Small intestine (tissue), 7 donors: ENCODE results near the gene GPD1L. TPM values are rescaled to one million over a fixed set of nuclear protein-coding genes. Genes with fewer than 3 reads are reported as not detected.
"Not testable (repeated sequence)": the region's sequence is repeated elsewhere in the genome, so short reads cannot be mapped to it uniquely, and the experiment has no call there.

Experiments
- DNase-seq, 2 donors: peaks; one replicate each; pipeline versions ENCODE4 v3.0.0 to v3.0.0-alpha.2; 2013
- FAIRE-seq: peaks from 2 replicates; lab custom pipeline; 2012; peaks lifted over from hg19 to GRCh38; lab: Jason Lieb, UNC
- H3K27ac ChIP-seq, 3 donors: one replicate each; pipeline ENCODE4 v1.5.1; 2013; ENCODE audit warnings: low read length in 2 of 3, mild to moderate bottlenecking in 2 of 3, control low read depth in 1 of 3, inconsistent platforms in 1 of 3, low read depth in 1 of 3, moderate library complexity in 1 of 3
- H3K27me3 ChIP-seq, 3 donors: one replicate each; pipeline ENCODE4 v1.6.1; 2013; ENCODE audit warnings: low read length in 3 of 3, inconsistent platforms in 1 of 3; ENCODE audit not compliant: control insufficient read depth in 3 of 3, insufficient read depth in 3 of 3
- H3K36me3 ChIP-seq, 3 donors: one replicate each; pipeline ENCODE4 v1.6.1; 2013; ENCODE audit warnings: low read length in 3 of 3, inconsistent platforms in 1 of 3, low read depth in 1 of 3, mild to moderate bottlenecking in 1 of 3, moderate library complexity in 1 of 3; ENCODE audit not compliant: control insufficient read depth in 3 of 3, insufficient read depth in 2 of 3
- H3K4me1 ChIP-seq, 3 donors: one replicate each; pipeline ENCODE4 v1.6.1; 2013; ENCODE audit warnings: low read length in 2 of 3, inconsistent platforms in 1 of 3, low read depth in 1 of 3, mild to moderate bottlenecking in 1 of 3, moderate library complexity in 1 of 3; ENCODE audit not compliant: control insufficient read depth in 3 of 3, insufficient read depth in 2 of 3
- H3K4me3 ChIP-seq, 3 donors: one replicate each; pipeline ENCODE4 v1.5.1; 2013; ENCODE audit warnings: low read length in 3 of 3, control low read depth in 1 of 3, inconsistent platforms in 1 of 3, low read depth in 1 of 3, mild to moderate bottlenecking in 1 of 3, moderate library complexity in 1 of 3
- H3K9me3 ChIP-seq, 2 donors: one replicate each; pipeline ENCODE4 v1.6.1; 2013; ENCODE audit warnings: low read depth in 1 of 2, low read length in 1 of 2; ENCODE audit not compliant: control insufficient read depth in 2 of 2, insufficient read depth in 1 of 2
- WGBS, 3 donors: extraction: QIAGEN DNeasy Blood & Tissue Kit; methylation state at CpG; one replicate each; pipeline ENCODE4 v1.1.7; 2013; 5-methylcytosine and 5-hydroxymethylcytosine counted together
- polyA plus RNA-seq, 4 donors: library from polyadenylated mRNA; stranded (reverse) in 3 of 4; unstranded in 1 of 4; fragments of 200-250 nt in 3 of 4; fragments of 120-200 nt in 1 of 4; gene quantifications; one replicate each; pipeline versions ENCODE4 v1.2.1 to v1.2.3, GENCODE V29; 2013
- donor health status: healthy with polysubstance abuse.
- donor health status: control.
- donor health status: control.
- donor health status: Bipolar disorder and iron deficiency.
- donor health status: healthy.

Gene GPD1L
- polyA plus RNA-seq, 4 donors: 15.0 to 58.1 (median 27.3) TPM

DNA sequence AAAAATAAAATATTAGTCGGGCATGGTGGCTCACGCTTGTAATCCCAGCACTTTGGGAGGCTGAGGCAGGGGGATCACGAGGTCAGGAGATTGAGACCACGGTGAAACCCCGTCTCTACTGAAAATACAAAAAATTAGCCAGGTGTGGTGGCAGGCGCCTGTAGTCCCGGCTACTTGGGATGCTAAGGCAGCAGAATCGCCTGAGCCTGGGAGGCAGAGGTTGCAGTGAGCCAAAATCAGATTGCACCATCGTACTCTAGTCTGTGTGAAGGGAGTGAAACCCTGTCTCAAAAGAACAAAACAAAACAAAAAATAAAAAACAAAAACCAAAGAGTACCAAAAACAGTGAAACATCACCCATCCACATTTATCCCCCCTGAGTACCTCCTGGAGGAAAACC, 1.8 kb downstream of the GPD1L start:
- H3K27me3 ChIP-seq, H3K36me3 ChIP-seq, FAIRE-seq, H3K9me3 ChIP-seq, H3K27ac ChIP-seq, DNase-seq, H3K4me3 ChIP-seq: not testable (repeated sequence)
- 93 to 94% (median 94%) methylated on average over 9 of the region's 9 CpGs for WGBS, 3 donors
- peaks cover 3 to 12% (median 4%) of the 10 kb centered on the region in 3 donors for H3K4me1 ChIP-seq

DNA sequence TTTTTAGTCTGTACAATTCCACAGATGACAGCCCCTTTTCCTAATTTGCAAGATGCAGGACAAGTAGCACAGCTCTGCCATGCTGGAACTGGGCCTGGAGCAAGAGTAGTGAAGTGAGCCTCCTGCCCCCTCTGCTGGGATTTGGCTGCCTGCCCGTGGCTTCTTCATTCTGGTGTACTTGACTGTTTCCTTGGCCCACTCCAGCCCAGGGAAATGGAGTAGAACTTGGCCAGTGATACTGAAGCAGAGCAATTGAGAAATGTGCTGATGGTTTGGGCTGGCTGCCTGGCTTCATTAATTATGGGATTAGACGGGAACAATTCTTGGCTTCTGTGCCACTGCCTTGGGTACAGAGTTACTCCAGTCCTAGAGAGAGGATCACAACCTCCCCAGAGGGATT, 2.8 kb downstream of the GPD1L start:
- Histone ChIP-seq H3K4me1 (peaks cover 3 to 12% (median 4%) of the 10 kb centered on the region in 3 donors), H3K27ac (peak overlapping the region in 1 of 3 donors; percentile 64), H3K27me3 (no peaks in the 10 kb centered on the region), H3K9me3 (no peaks in the 10 kb centered on the region), H3K4me3 (no peak overlapping the region), H3K36me3 (no peaks in the 10 kb centered on the region)
- peak; percentile 18 to 21 for DNase-seq
- 32 to 38% (median 34%) methylated on average over 2 of the region's 2 CpGs for WGBS, 3 donors
- FAIRE-seq: no peak

DNA sequence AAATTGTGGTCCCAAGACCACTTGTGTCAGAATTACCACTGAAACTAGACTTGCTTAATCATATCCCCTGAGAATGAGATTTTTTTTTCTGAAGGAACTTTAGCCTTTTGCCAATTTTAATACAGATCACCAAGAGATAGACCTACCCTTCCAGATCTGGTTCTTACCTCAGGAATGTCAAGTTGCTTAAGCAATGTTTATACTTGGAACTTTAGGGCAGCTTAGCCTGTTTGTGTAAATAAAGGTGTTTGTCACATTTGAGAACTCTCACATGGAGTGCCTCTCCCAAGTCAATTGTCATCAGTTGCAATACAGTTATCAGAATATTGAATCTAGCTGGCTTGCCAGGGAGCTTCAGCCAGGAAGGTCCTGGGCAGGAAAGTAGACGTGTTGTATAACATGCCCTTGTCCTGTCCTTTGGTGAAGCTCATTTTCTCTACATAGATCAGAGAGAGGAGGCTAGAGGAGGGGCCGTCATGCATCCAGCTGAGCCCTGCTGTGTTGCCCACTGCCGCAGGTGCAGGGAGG, 3.9 kb downstream of the GPD1L start:
- Histone ChIP-seq H3K27me3 (no peaks in the 10 kb centered on the region), H3K27ac (no peak overlapping the region), H3K9me3 (no peaks in the 10 kb centered on the region), H3K4me3 (no peak overlapping the region), H3K4me1 (peaks cover 3 to 12% (median 4%) of the 10 kb centered on the region in 3 donors), H3K36me3 (no peaks in the 10 kb centered on the region)
- 74 to 86% (median 84%) methylated on average over 3 of the region's 3 CpGs for WGBS, 3 donors
- no peak for FAIRE-seq
- no peak for DNase-seq

DNA sequence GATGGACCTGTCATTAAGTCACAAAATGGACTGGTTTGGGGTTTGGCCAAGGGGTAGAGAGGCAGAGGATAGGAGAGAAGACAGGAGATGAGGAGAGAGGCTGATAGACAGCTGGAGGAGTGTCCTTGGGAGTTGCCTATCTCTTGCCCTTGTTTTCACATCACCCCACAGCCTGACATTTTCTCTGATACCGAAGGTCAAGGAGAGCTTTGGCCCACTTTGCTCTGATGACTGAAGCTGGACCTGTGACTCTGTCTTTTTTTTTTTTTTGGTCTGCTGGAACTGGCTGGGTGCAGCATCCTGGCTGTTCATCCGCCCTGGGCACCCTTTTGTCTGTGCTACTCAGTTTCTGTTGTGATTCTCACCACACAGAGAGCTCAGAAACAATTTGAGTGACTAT, 5.1 kb downstream of the GPD1L start:
- FAIRE-seq (no peak), DNase-seq (no peak)
- no peak overlapping the region for H3K4me3 ChIP-seq
- H3K27me3 ChIP-seq: no peaks in the 10 kb centered on the region
- H3K9me3 ChIP-seq: no peaks in the 10 kb centered on the region
- H3K27ac ChIP-seq: no peak overlapping the region
- peaks cover 0 to 8% (median 3%) of the 10 kb centered on the region in 3 donors for H3K4me1 ChIP-seq
- 83 to 98% (median 94%) methylated on average over 2 of the region's 2 CpGs for WGBS, 3 donors
- H3K36me3 ChIP-seq: no peaks in the 10 kb centered on the region

DNA sequence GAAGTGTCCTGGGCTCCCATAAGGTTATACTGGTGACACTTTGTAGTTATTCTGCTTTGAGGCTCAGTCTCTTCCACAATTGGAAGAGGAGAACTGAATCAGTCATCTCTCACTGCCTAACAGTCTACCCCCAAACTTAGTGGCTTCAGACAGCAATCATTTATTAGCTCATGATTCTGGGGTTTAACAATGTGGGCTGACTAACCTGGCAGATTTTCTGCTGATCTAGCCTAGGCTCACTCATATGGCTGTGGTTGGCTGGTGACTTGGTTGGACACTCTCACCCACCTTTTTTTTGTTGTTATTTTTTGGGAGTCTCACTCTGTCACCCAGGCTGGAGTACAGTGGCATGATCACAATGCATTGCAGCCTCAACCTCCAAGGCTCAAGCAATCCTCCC, 7.1 kb downstream of the GPD1L start:
- peak overlapping the region in 2 of 3 donors; percentile 62 to 86 for H3K27ac ChIP-seq
- no peak overlapping the region for H3K4me3 ChIP-seq
- no peaks in the 10 kb centered on the region for H3K9me3 ChIP-seq
- FAIRE-seq (no peak), DNase-seq (no peak)
- no peaks in the 10 kb centered on the region for H3K27me3 ChIP-seq
- no peaks in the 10 kb centered on the region for H3K36me3 ChIP-seq
- H3K4me1 ChIP-seq: peaks cover 0 to 5% (median under 1%) of the 10 kb centered on the region in 3 donors

DNA sequence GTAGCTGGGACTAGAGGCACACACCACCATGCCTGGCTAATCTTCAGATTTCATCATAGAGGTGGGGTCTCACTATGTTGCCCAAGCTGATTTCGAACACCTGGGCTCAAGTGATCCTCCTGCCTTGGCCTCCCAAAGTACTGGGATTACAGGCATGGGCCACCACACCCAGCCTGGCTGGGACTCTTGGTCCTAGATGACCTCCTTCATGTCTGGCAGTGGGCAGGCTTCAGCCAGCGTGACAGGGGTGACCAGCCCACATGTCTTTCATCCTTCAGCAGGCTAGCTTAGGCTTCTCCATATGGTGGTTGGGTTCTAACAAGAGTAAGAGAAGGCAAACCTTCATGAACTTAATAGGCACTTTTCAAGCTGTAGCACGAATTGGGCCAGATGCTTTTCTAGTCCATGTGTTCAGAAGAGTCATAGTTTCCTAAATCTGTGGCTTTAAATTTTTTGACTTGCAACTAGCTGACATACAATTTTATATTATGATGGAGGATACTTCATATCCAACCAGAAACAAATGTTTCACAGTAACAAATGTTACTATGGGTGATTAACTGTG, 7.6 kb downstream of the GPD1L start:
- WGBS, 3 donors: 83 to 93% (median 93%) methylated on average over 3 of the region's 3 CpGs
- Histone ChIP-seq H3K36me3 (no peaks in the 10 kb centered on the region), H3K4me1 (peaks cover 0 to 3% (median 0%) of the 10 kb centered on the region in 3 donors), H3K27ac (peak overlapping the region in 2 of 3 donors; percentile 51 to 86), H3K27me3 (no peaks in the 10 kb centered on the region), H3K4me3 (no peak overlapping the region), H3K9me3 (no peaks in the 10 kb centered on the region)
- no peak for FAIRE-seq
- DNase-seq: no peak

DNA sequence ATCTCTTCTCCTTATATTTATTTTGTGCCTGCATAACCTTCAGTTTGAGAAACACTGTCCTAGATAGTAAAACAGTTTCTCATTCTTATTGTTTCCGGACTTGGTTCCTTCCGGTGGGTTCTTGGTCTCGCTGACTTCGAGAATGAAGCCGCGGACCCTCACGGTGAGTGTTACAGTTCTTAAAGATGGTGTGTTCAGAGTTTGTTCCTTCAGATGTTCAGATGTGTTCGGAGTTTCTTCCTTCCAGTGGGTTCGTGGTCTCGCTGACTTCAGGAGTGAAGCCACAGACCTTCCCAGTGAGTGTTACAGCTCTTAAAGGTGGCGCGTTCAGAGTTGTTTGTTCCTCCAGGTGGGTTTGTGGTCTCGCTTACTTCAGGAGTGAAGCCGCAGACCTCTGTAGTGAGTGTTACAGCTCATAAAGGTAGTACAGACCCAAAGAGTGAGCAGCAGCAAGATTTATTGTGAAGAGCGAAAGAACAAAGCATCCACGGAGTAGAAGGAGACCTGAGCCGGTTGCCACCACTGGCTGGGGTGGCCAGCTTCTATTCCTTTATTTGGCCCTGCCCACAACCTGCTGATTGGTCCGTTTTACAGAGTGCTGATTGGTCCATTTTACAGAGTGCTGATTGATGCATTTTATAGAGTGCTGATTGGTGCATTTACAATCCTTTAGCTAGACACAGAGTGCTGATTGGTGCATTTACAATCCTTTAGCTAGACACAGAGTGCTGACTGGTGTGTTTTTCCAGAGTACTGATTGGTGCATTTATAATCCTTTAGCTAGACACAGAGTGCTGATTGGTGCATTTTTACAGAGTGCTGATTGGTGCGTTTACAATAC, 8.3 kb downstream of the GPD1L start:
- not testable (repeated sequence) for H3K27ac ChIP-seq, H3K9me3 ChIP-seq, H3K27me3 ChIP-seq, FAIRE-seq, H3K36me3 ChIP-seq, H3K4me3 ChIP-seq, H3K4me1 ChIP-seq
- DNase-seq: peak in 1 of 2 donors; percentile 63
- 76 to 85% (median 77%) methylated on average over 19 of the region's 19 CpGs for WGBS, 3 donors

DNA sequence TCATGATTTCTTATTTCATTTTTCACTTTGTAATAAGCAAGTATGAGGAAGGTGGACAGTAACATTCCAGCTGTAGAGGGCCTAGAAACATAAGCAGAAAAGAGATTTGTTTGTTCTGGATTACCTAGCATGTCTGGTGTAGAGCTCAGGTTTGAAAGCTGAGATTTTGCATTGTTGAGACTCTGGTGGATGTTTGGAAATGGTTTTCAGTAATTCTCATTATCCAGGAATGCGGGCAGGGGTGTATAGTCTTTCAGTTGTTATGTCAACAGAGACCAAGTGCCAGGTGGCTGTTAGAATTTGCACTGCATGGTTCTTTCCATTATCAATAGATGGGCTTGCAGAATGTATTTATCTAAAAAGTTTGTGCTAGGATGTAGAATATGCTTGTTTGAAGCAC, 10.9 kb downstream of the GPD1L start:
- DNase-seq (no peak), FAIRE-seq (no peak)
- Histone ChIP-seq H3K36me3 (no peaks in the 10 kb centered on the region), H3K4me1 (peaks cover 2 to 7% (median 5%) of the 10 kb centered on the region in 3 donors), H3K27ac (no peak overlapping the region), H3K9me3 (no peaks in the 10 kb centered on the region), H3K27me3 (no peaks in the 10 kb centered on the region), H3K4me3 (no peak overlapping the region)
- 71 to 96% (median 76%) methylated on average over 1 of the region's 1 CpG for WGBS, 3 donors
